Spleen (tissue), 11 donors: ENCODE data around the gene BRINP2. TPM values are rescaled to one million over a fixed set of nuclear protein-coding genes. Genes with fewer than 3 reads are reported as not detected.

Source experiments
- DNase-seq: peaks from one replicate; pipeline ENCODE4 v3.0.0-alpha.2; 2020
- H3K27ac ChIP-seq, 8 donors: fragments of 200-600 bp; sonication (generic) in 7 of 8; 1 replicate in 4 of 8; 2 replicates in 4 of 8; pipeline versions ENCODE4 v1.5.0 to v1.8.0; 2016 to 2021; ENCODE audit warnings: inconsistent platforms in 4 of 8, mild to moderate bottlenecking in 4 of 8, moderate library complexity in 1 of 8
- H3K27me3 ChIP-seq, 7 donors: fragments of 200-600 bp; sonication (generic) in 6 of 7; replicated peaks in 1 of 7; 1 replicate in 4 of 7; 2 replicates in 3 of 7; pipeline versions ENCODE4 v1.5.0 to v1.8.0; 2016 to 2021; ENCODE audit warnings: inconsistent platforms in 3 of 7, mild to moderate bottlenecking in 1 of 7
- H3K36me3 ChIP-seq, 6 donors: fragments of 200-600 bp; sonication (generic) in 5 of 6; 1 replicate in 4 of 6; 2 replicates in 2 of 6; pipeline versions ENCODE4 v1.5.0 to v1.8.0; 2016 to 2021; ENCODE audit warnings: inconsistent platforms in 2 of 6
- H3K4me1 ChIP-seq, 6 donors: fragments of 200-600 bp; sonication (generic) in 5 of 6; 1 replicate in 3 of 6; 2 replicates in 3 of 6; pipeline versions ENCODE4 v1.5.0 to v1.8.0; 2016 to 2021; ENCODE audit warnings: inconsistent platforms in 3 of 6
- H3K4me3 ChIP-seq, 8 donors: fragments of 200-600 bp; sonication (generic) in 7 of 8; 1 replicate in 4 of 8; 2 replicates in 4 of 8; pipeline versions ENCODE4 v1.5.0 to v1.8.0; 2016 to 2021; ENCODE audit warnings: inconsistent platforms in 4 of 8, mild to moderate bottlenecking in 4 of 8, moderate library complexity in 2 of 8
- H3K9me3 ChIP-seq, 8 donors: fragments of 200-600 bp; sonication (generic) in 7 of 8; 1 replicate in 4 of 8; 2 replicates in 4 of 8; pipeline versions ENCODE4 v1.5.0 to v1.8.0; 2016 to 2021; ENCODE audit warnings: inconsistent platforms in 4 of 8
- CTCF ChIP-seq, 11 experiments: fragments of 200-600 bp in 7 of 11; fragments of 450-650 bp in 4 of 11; sonication (generic) in 4 of 11; IDR thresholded peaks in 8 of 11; conservative IDR thresholded peaks in 3 of 11; 1 replicate in 7 of 11; 2 replicates in 4 of 11; pipeline versions ENCODE4 v1.4.0 to v1.8.0; 2016 to 2021; ENCODE audit warnings: antibody characterized with exemption in 11 of 11, inconsistent platforms in 4 of 11, mild to moderate bottlenecking in 1 of 11
- POLR2A ChIP-seq, 3 donors: fragments of 450-650 bp; IDR thresholded peaks; one replicate each; pipeline ENCODE4 v1.5.1; 2017; ENCODE audit warnings: antibody characterized with exemption in 3 of 3, mild to moderate bottlenecking in 1 of 3
- POLR2AphosphoS5 ChIP-seq, 3 donors: sonication (generic); formaldehyde crosslinking; IDR thresholded peaks; one replicate each; pipeline ENCODE4 v1.5.1; 2017; ENCODE audit warnings: antibody characterized with exemption in 3 of 3
- WGBS, 5 donors: extraction: QIAGEN DNeasy Blood & Tissue Kit in 3 of 5; methylation state at CpG; one replicate each; pipeline versions ENCODE4 v1.1.5 to v1.1.7; 2013 to 2018; 5-methylcytosine and 5-hydroxymethylcytosine counted together
- intact Hi-C: fragments of 100-400 bp; cut with DNase I; formaldehyde crosslinking; loops from one replicate; pipeline ENCODE4 v1.15.0; 2023; ENCODE audit warnings: low total_unique reads
- polyA plus RNA-seq, 3 donors: library from polyadenylated mRNA; stranded (reverse); fragments of 200-250 nt; gene quantifications; one replicate each; pipeline ENCODE4 v1.2.1, GENCODE V29; 2013
- total RNA-seq, 7 donors: library from RNA; depleted of rRNA in 3 of 7; stranded (reverse); fragments of >200 nt in 3 of 7; fragmentation: NEBNext Ultra II Directional in 4 of 7; extraction: Animal tissue kit (Norgen Biotek cat#: 25700) in 4 of 7; gene quantifications; one replicate each; pipeline versions ENCODE4 v1.1.0 to v1.2.1, GENCODE V29; 2016 to 2021
- donor health status: healthy with polysubstance abuse.
- donor health status: DM: no; HTN: no; CAD: no; lungs with moderate emphysema.
- donor health status: DM: no; HTN: no; CAD: no.
- donor health status: Bipolar disorder and iron deficiency.
- donor health status: healthy.
- donor health status: DM: no; HTN: no; CAD: no.
- donor health status: DM: yes; HTN: yes; CAD: no.

BRINP2 gene
- total and polyA plus RNA-seq, 10 donors: 0.33 to 1.5 (median 0.74) TPM

GRCh38 chr1:177257128-177257527 lies 86.4 kb downstream of the BRINP2 start:
- peak overlapping the region in 3 of 8 donors; percentile 27 to 43 (median 30) for H3K27ac ChIP-seq
- H3K36me3 ChIP-seq: no peaks in the 10 kb centered on the region
- DNase-seq: no peak
- peaks cover 0 to 15% (median 4%) of the 10 kb centered on the region in 6 donors for H3K4me1 ChIP-seq
- TF ChIP-seq POLR2AphosphoS5 (IDR thresholded peaks at IDR 0.05) (no peak), CTCF (IDR thresholded peaks at IDR 0.05 in 8 of 11, conservative IDR thresholded peaks at IDR 0.05 in 3 of 11) (no peak), POLR2A (IDR thresholded peaks at IDR 0.05) (no peak)
- WGBS, 5 donors: 80 to 83% (median 83%) methylated on average over 11 of the region's 11 CpGs
- H3K27me3 ChIP-seq: no peaks in the 10 kb centered on the region
- intact Hi-C loops: loop anchor here (10.0 kb wide), 1 partner anchor 528 kb away; no protein-coding TSS in a partner anchor
- H3K4me3 ChIP-seq: no peak overlapping the region
- H3K9me3 ChIP-seq: no peaks in the 10 kb centered on the region

- no peak for TF ChIP-seq POLR2AphosphoS5 (IDR thresholded peaks at IDR 0.05)
- no peak for TF ChIP-seq POLR2A (IDR thresholded peaks at IDR 0.05)
- no peak for TF ChIP-seq CTCF (IDR thresholded peaks at IDR 0.05 in 8 of 11, conservative IDR thresholded peaks at IDR 0.05 in 3 of 11)
- H3K36me3 ChIP-seq: no peaks in the 10 kb centered on the region
- H3K27ac ChIP-seq: no peak overlapping the region
- H3K27me3 ChIP-seq: no peaks in the 10 kb centered on the region
- H3K4me3 ChIP-seq: no peak overlapping the region
- no peaks in the 10 kb centered on the region for H3K9me3 ChIP-seq
- H3K4me1 ChIP-seq: peaks cover 0 to 15% (median 4%) of the 10 kb centered on the region in 6 donors
- intact Hi-C loops: loop anchor here (10.0 kb wide), 1 partner anchor 527 kb away; no protein-coding TSS in a partner anchor
- 74 to 89% (median 82%) methylated on average over 4 of the region's 4 CpGs for WGBS, 5 donors
- DNase-seq: no peak
Measured at GRCh38 chr1:177257576-177257975, 86.8 kb downstream of the BRINP2 start.

- WGBS, 5 donors: 87 to 96% (median 93%) methylated on average over 1 of the region's 1 CpG
Measured at GRCh38 chr1:177270863-177271262, 100.1 kb downstream of the BRINP2 start.

GRCh38 chr1:177273141-177273540 lies 102.4 kb downstream of the BRINP2 start:
- Histone ChIP-seq H3K27ac (no peak overlapping the region), H3K4me3 (no peak overlapping the region), H3K27me3 (no peaks in the 10 kb centered on the region), H3K9me3 (no peaks in the 10 kb centered on the region), H3K4me1 (peaks cover 0 to 26% (median 9%) of the 10 kb centered on the region in 6 donors), H3K36me3 (no peaks in the 10 kb centered on the region)
- no peak for DNase-seq
- TF ChIP-seq POLR2AphosphoS5 (IDR thresholded peaks at IDR 0.05) (no peak), POLR2A (IDR thresholded peaks at IDR 0.05) (no peak), CTCF (IDR thresholded peaks at IDR 0.05 in 8 of 11, conservative IDR thresholded peaks at IDR 0.05 in 3 of 11) (no peak)
- WGBS, 5 donors: 57 to 68% (median 58%) methylated on average over 5 of the region's 5 CpGs
- intact Hi-C loops: no loop called here

More at GRCh38 chr1:177270863-177271262, 100.1 kb downstream of the BRINP2 start:
- Histone ChIP-seq H3K4me3 (no peak overlapping the region), H3K36me3 (no peaks in the 10 kb centered on the region), H3K27ac (no peak overlapping the region), H3K27me3 (no peaks in the 10 kb centered on the region), H3K9me3 (no peaks in the 10 kb centered on the region), H3K4me1 (peaks cover 0 to 25% (median 9%) of the 10 kb centered on the region in 6 donors)
- intact Hi-C loops: no loop called here
- no peak for TF ChIP-seq POLR2AphosphoS5 (IDR thresholded peaks at IDR 0.05)
- no peak for TF ChIP-seq CTCF (IDR thresholded peaks at IDR 0.05 in 8 of 11, conservative IDR thresholded peaks at IDR 0.05 in 3 of 11)
- TF ChIP-seq POLR2A (IDR thresholded peaks at IDR 0.05): no peak
- DNase-seq: no peak
